Natural killer cell (primary cell): ENCODE measurements around the gene STXBP1. TPM values are rescaled to one million over a fixed set of nuclear protein-coding genes. Genes with fewer than 3 reads are reported as not detected.
"Not testable (repeated sequence)": the region's sequence is repeated elsewhere in the genome, so short reads cannot be mapped to it uniquely, and the experiment has no call there.

Source experiments
- ATAC-seq, 3 donors: fragments of 150-1000 bp in 2 of 3; fragments of 200-7000 bp in 1 of 3; cut with Tn5 transposase; 1 replicate in 1 of 3; 2 replicates in 2 of 3; pipeline ENCODE4 v1.10.0; 2021; ENCODE audit warnings: mild to moderate bottlenecking in 2 of 3, moderate library complexity in 2 of 3
- DNase-seq, 2 donors: peaks; one replicate each; pipeline versions ENCODE4 v3.0.0 to v3.0.0-alpha.2; 2013 to 2021; ENCODE audit warnings: mixed read lengths in 1 of 2
- H3K27ac ChIP-seq: one replicate; pipeline ENCODE4 v1.5.1; 2013; ENCODE audit warnings: mild to moderate bottlenecking, low read length
- H3K27me3 ChIP-seq: one replicate; pipeline ENCODE4 v1.6.1; 2013; ENCODE audit warnings: low read length; ENCODE audit not compliant: control insufficient read depth, insufficient read depth
- H3K36me3 ChIP-seq: one replicate; pipeline ENCODE4 v1.6.1; 2013; ENCODE audit warnings: low read length; ENCODE audit not compliant: control insufficient read depth, insufficient read depth
- H3K4me1 ChIP-seq: one replicate; pipeline ENCODE4 v1.6.1; 2013; ENCODE audit warnings: low read length; ENCODE audit not compliant: control insufficient read depth, insufficient read depth
- H3K4me3 ChIP-seq: one replicate; pipeline ENCODE4 v1.5.1; 2013; ENCODE audit warnings: low read length
- H3K9me3 ChIP-seq: one replicate; pipeline ENCODE4 v1.6.1; 2013; ENCODE audit warnings: low read length; ENCODE audit not compliant: control insufficient read depth, insufficient read depth
- H3K27ac Mint-ChIP-seq, 2 donors: one replicate each; pipeline ENCODE4 v1.8.0; 2022; ENCODE audit warnings: mild to moderate bottlenecking in 2 of 2, mixed read lengths in 2 of 2, moderate library complexity in 1 of 2
- H3K27me3 Mint-ChIP-seq, 2 donors: one replicate each; pipeline ENCODE4 v1.8.0; 2022; ENCODE audit warnings: low read depth in 2 of 2, mixed read lengths in 2 of 2
- H3K36me3 Mint-ChIP-seq: one replicate; pipeline ENCODE4 v1.8.0; 2022; ENCODE audit warnings: mixed read lengths
- H3K4me1 Mint-ChIP-seq, 2 donors: one replicate each; pipeline ENCODE4 v1.8.0; 2022; ENCODE audit warnings: mixed read lengths in 2 of 2
- H3K4me3 Mint-ChIP-seq: one replicate; pipeline ENCODE4 v1.8.0; 2022; ENCODE audit warnings: mild to moderate bottlenecking, moderate library complexity, mixed read lengths
- H3K9me3 Mint-ChIP-seq, 2 donors: one replicate each; pipeline ENCODE4 v1.8.0; 2022; ENCODE audit warnings: mixed read lengths in 2 of 2
- CTCF ChIP-seq: fragments of 200-600 bp; IDR thresholded peaks from one replicate; pipeline ENCODE4 v1.8.0; 2022; ENCODE audit warnings: antibody characterized with exemption
- WGBS: methylation state at CpG from one replicate; pipeline ENCODE4 v1.1.7; 2013; ENCODE audit warnings: missing lambda C conversion rate; ENCODE audit not compliant: insufficient coverage; 5-methylcytosine and 5-hydroxymethylcytosine counted together
- intact Hi-C: fragments of 100-400 bp; cut with micrococcal nuclease; formaldehyde crosslinking; loops from one replicate; pipeline ENCODE4 v1.14.2; 2022
- total RNA-seq, 4 donors: library from RNA; stranded (reverse); fragments of 120-200 nt in 1 of 4; gene quantifications; one replicate each; pipeline versions ENCODE4 v1.2.3 to v1.2.4, GENCODE V29; 2013 to 2022

The STXBP1 gene
- total RNA-seq, 3 donors from 2014 or later (not counting 1 experiment from before 2014, with no cell fraction given), result 0.97 to 1.8 (median 1.6) TPM

GRCh38 chr9:127613583-127613954 is 1.5 kb downstream of the STXBP1 start:
- Mint-ChIP-seq H3K27ac (peak overlapping the region in 1 of 2 donors; percentile 77), H3K9me3 (no peaks in the 10 kb centered on the region), H3K4me3 (peak overlapping the region; percentile 80), H3K4me1 (peaks cover 18 to 28% of the 10 kb centered on the region in 2 donors), H3K36me3 (no peaks in the 10 kb centered on the region), H3K27me3 (peaks cover 38 to 48% of the 10 kb centered on the region in 2 donors)
- H3K9me3 ChIP-seq, result no peaks in the 10 kb centered on the region
- H3K27me3 ChIP-seq, result peaks cover 27% of the 10 kb centered on the region
- TF ChIP-seq CTCF, result no peak
- ATAC-seq (no peak), DNase-seq (no peak)
- no peaks in the 10 kb centered on the region for H3K36me3 ChIP-seq
- WGBS, result no CpG with 5 or more reads among the region's 5 CpGs
- intact Hi-C loops, result loop anchor here (10.0 kb wide), 1 partner anchor 121 kb away; the partner anchor contains the start of gene TOR2A
- peaks cover 25% of the 10 kb centered on the region for H3K4me1 ChIP-seq
- no peak overlapping the region for H3K27ac ChIP-seq
- H3K4me3 ChIP-seq, result no peak overlapping the region

GRCh38 chr9:127614961-127615360 is 2.9 kb downstream of the STXBP1 start:
- intact Hi-C loops, result loop anchor here (10.0 kb wide), 1 partner anchor 120 kb away; the partner anchor contains the start of gene TOR2A
- peaks cover 22% of the 10 kb centered on the region for H3K4me1 ChIP-seq
- 89% methylated on average over 3 of the region's 3 CpGs for WGBS
- Mint-ChIP-seq H3K4me3 (no peak overlapping the region), H3K36me3 (no peaks in the 10 kb centered on the region), H3K4me1 (peaks cover 15 to 19% of the 10 kb centered on the region in 2 donors), H3K27ac (no peak overlapping the region), H3K27me3 (peaks cover 29 to 36% of the 10 kb centered on the region in 2 donors), H3K9me3 (no peaks in the 10 kb centered on the region)
- DNase-seq (no peak), ATAC-seq (no peak)
- H3K27ac ChIP-seq, result no peak overlapping the region
- no peak for TF ChIP-seq CTCF
- H3K4me3 ChIP-seq, result no peak overlapping the region
- no peaks in the 10 kb centered on the region for H3K9me3 ChIP-seq
- peaks cover 19% of the 10 kb centered on the region for H3K27me3 ChIP-seq
- no peaks in the 10 kb centered on the region for H3K36me3 ChIP-seq

GRCh38 chr9:127621339-127621970 is 9.4 kb downstream of the STXBP1 start:
- intact Hi-C loops, H3K27ac Mint-ChIP-seq, H3K9me3 ChIP-seq, H3K4me1 ChIP-seq, DNase-seq, H3K27me3 ChIP-seq, ATAC-seq, H3K36me3 ChIP-seq, H3K4me1 Mint-ChIP-seq, H3K27me3 Mint-ChIP-seq, H3K4me3 ChIP-seq, H3K36me3 Mint-ChIP-seq, H3K27ac ChIP-seq, H3K4me3 Mint-ChIP-seq, H3K9me3 Mint-ChIP-seq: not testable (repeated sequence)
- 92% methylated on average over 8 of the region's 10 CpGs for WGBS

GRCh38 chr9:127626752-127627493 is 14.8 kb downstream of the STXBP1 start:
- DNase-seq, result no peak
- Histone ChIP-seq H3K4me3 (no peak overlapping the region), H3K4me1 (no peaks in the 10 kb centered on the region), H3K27me3 (peaks cover 2% of the 10 kb centered on the region), H3K36me3 (no peaks in the 10 kb centered on the region), H3K27ac (no peak overlapping the region), H3K9me3 (no peaks in the 10 kb centered on the region)
- no peaks in the 10 kb centered on the region for H3K9me3 Mint-ChIP-seq
- 78% methylated on average over 6 of the region's 8 CpGs for WGBS
- intact Hi-C loops, result no loop called here
- no peak for ATAC-seq
- TF ChIP-seq CTCF, result no peak
- no peak overlapping the region for H3K4me3 Mint-ChIP-seq
- H3K4me1 Mint-ChIP-seq, result no peaks in the 10 kb centered on the region
- H3K27ac Mint-ChIP-seq, result no peak overlapping the region
- no peaks in the 10 kb centered on the region for H3K36me3 Mint-ChIP-seq
- H3K27me3 Mint-ChIP-seq, result peaks cover 7 to 12% of the 10 kb centered on the region in 2 donors
